Sigmoid colon (tissue), 4 donors: Measurements from ENCODE around the gene CTH.

ENCODE experiments used
- CTCF ChIP-seq, 4 experiments: fragments of 450-650 bp in 3 of 4; fragments of 200-600 bp in 1 of 4; IDR thresholded peaks; one replicate each; pipeline ENCODE4 v1.5.1; 2016 to 2019; ENCODE audit warnings: antibody characterized with exemption in 4 of 4, mild to moderate bottlenecking in 3 of 4, moderate library complexity in 2 of 4
- EP300 ChIP-seq, 4 donors: sonication (generic); formaldehyde crosslinking; IDR thresholded peaks; one replicate each; pipeline ENCODE4 v1.6.1; 2017; ENCODE audit warnings: antibody characterized with exemption in 4 of 4
- POLR2A ChIP-seq, 2 donors: fragments of 450-650 bp; IDR thresholded peaks; one replicate each; pipeline ENCODE4 v1.6.1; 2016; ENCODE audit warnings: antibody characterized with exemption in 2 of 2, mild to moderate bottlenecking in 2 of 2, moderate library complexity in 2 of 2
- POLR2AphosphoS5 ChIP-seq, 4 donors: sonication (generic); formaldehyde crosslinking; IDR thresholded peaks; one replicate each; pipeline ENCODE4 v1.6.1; 2017; ENCODE audit warnings: antibody characterized with exemption in 4 of 4

- TF ChIP-seq CTCF (IDR thresholded peaks at IDR 0.05) (no peak), EP300 (IDR thresholded peaks at IDR 0.05) (peak in 2 of 4 donors; percentile 12 to 58), POLR2A (IDR thresholded peaks at IDR 0.05) (peak; percentile 74 to 88), POLR2AphosphoS5 (IDR thresholded peaks at IDR 0.05) (peak; percentile 90 to 97 (median 96))
These were observed at the start of gene CTH for GRCh38 chr1:70410604-70411359.
